GM19043 (cell line): ENCODE measurements around the gene NIPBL.

Experiments
- ATAC-seq: cut with Tn5 transposase; IDR thresholded peaks from one replicate; pipeline ENCODE4 v1.9.1; 2021; ENCODE audit warnings: low read depth; ENCODE audit not compliant: unreplicated experiment

The NIPBL gene

GRCh38 chr5:37014321-37014720 is 137.8 kb downstream of the NIPBL start:
- ATAC-seq = no peak

- ATAC-seq = no peak
Measured at GRCh38 chr5:37015795-37016666, 139.5 kb downstream of the NIPBL start.

GRCh38 chr5:37028910-37029309 is 152.3 kb downstream of the NIPBL start:
- ATAC-seq = no peak

DNA sequence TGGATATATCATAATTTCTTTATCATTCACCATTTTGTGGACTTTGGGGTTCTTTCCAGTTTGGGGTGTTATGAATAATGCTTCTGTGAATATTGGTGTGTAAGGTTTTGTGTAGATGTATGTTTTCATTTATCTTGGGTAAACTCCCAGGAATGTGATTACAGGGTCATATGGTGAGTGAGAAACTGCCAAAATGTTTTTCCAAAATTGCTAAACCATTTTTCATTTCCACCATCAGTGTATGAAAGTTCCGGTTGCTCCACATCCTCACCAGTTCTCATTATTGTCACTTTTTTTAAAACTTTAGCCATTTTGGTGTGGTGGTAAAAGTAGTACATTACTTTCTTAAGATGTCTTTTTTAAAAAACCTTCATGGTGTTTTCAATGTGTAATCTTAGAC is 152.9 kb downstream of the NIPBL start:
- no peak for ATAC-seq

- ATAC-seq = no peak
Measured at GRCh38 chr5:37034955-37035354, 158.4 kb downstream of the NIPBL start.

GRCh38 chr5:37037840-37038239 is 161.3 kb downstream of the NIPBL start:
- no peak for ATAC-seq

DNA sequence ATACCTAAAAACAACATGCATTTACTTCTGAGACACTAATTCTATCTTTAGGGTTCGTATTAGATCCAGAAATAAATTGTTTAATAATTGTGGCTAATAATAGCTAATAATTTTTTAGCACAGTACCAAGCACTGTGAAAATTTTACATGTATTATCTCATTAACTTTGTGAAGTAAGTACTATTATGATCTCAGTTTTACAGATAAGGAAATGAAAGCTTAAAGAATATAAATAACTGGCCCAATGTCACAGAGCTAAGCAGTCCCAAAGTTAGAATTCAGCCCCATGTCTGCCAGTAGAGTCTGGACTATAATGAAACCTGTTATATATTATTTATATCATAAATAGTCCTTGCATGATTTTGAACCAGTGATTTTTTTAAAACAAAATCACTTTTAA is 163.3 kb downstream of the NIPBL start:
- ATAC-seq = no peak

- ATAC-seq = no peak
Measured at GRCh38 chr5:37043693-37044092, 167.1 kb downstream of the NIPBL start.

DNA sequence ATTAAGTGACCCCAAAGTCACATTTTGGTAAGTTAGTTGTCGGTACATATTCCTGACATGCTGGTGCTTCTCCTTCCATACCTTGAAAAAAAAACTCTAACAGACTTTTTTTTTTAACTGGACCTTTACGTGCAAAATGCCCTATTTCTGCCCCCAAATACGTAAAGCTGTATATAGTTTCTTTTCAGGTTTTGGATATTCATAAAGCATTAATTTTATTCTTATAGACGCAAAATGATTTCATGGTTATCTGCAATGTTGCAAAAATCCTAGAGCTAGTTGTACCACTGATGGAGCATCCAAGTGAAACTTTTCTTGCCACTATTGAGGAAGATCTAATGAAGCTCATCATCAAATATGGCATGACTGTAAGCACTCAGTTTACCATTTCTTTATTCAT is 167.6 kb downstream of the NIPBL start:
- no peak for ATAC-seq

DNA sequence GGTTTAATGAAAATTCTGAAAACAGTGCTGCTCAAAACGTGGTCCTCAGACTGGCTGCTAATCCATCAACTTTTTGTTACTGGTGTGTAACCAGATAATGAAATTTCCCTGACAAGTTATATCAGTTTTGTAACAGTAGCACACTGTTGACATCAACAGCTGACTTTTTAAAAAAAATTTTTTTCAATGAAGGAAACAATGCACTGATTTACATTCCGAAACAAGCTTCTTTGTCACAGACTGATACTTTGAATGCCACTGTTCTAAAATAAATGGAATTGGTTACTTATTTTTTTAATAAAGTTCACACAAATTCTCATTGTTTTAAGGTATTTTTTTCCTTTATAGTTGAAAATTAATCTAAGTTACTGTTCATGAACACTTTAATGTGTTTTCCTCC is 169.1 kb downstream of the NIPBL start:
- ATAC-seq = no peak

DNA sequence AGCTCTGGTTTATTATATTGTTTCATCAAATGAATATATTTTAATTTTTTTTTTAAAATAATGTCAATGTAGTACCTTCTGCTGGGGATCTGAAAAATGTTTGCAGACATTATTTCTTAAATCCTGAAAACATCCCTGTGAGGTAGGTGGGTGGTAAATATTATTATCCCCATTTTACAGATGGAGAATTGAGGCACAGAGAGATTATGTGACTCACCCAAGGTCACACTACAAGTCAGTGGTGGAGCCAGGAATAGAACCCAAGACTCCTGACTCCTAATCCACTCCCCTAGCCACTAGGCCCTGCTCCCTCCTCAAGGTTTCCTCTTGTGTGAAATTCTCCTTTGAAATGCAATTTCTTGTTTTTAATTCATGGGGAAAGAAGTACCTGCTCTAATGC is 171.4 kb downstream of the NIPBL start:
- no peak for ATAC-seq

- no peak for ATAC-seq
Measured at GRCh38 chr5:37054391-37054790, 177.8 kb downstream of the NIPBL start.

DNA sequence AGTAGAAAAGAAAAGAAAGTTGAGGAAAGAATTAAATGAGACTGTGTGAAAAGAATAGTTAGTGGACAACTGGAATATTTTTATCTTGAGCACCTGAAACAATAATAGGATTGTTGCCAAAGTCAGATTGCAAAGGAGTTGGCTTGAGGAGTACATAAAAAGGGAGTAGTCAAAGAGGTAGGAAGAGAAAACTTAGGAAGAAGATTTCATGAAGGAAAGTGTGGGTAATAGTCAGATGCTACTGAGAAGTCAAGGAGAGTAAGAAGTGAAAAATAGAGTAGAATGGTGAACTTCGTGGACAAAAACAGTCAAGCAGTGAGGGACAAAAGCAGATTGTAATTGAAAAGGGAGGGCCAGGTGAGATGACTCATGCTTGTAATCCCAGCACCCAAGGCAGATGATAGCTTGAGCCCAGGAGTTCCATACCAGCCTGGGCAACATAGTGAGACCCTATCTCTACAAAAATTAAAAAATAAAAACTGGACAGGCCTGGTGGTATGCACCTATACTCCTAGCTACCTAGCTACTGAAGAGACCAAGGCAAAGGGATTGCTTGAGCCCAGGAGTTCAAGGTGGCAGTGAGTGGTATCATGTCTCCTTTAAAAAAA is 178.9 kb downstream of the NIPBL start:
- no peak for ATAC-seq

DNA sequence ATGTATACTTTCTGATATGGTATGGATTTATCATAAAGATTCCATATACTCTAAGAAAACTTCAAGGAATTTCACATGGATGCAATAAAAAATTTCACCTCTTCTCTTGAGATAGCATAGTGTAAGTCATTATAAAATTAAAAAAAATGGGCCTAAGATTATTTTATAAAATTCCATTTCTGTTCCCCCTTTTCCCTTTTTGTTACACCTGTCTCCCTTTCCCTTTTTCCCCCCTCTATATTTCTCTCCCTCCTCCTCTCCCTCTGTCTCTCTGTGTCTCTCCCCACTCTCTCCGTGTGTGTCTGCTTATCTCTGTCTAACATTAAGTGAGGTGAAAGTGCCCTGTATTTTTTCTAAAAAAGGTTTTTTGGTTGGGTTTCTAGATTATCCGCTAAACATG is 180.2 kb downstream of the NIPBL start:
- no peak for ATAC-seq

GRCh38 chr5:37060030-37060429 is 183.5 kb downstream of the NIPBL start:
- ATAC-seq = no peak

DNA sequence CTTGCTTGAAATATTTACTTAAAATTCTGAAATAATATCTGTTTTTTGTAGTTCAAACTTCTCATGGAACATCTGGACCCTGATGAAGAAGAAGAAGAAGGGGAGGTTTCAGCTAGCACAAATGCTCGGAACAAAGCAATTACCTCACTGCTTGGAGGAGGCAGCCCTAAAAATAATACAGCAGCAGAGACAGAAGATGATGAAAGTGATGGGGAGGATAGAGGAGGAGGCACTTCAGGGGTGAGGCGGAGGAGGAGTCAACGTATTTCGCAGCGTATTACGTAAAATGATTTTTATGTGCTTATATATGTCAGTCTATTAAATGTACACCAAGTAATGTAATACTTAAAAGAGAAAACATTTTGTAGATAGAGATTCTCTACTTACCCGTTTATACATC is 187.2 kb downstream of the NIPBL start:
- no peak for ATAC-seq

DNA sequence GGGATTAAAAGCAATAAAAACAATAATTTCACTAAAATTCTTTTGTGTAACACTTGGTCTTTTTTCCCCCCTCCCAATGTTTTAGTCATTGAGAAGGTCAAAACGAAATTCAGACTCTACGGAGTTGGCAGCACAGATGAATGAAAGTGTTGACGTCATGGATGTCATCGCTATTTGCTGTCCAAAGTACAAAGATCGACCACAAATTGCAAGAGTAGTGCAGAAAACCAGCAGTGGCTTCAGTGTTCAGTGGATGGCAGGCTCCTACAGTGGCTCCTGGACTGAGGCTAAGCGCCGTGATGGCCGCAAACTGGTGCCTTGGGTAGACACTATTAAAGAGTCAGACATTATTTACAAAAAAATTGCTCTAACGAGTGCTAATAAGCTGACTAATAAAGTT is 187.9 kb downstream of the NIPBL start:
- no peak for ATAC-seq

GRCh38 chr5:37071487-37071886 is 194.9 kb downstream of the NIPBL start:
- ATAC-seq = no peak

GRCh38 chr5:37071901-37072581 is 195.5 kb downstream of the NIPBL start:
- ATAC-seq = no peak

DNA sequence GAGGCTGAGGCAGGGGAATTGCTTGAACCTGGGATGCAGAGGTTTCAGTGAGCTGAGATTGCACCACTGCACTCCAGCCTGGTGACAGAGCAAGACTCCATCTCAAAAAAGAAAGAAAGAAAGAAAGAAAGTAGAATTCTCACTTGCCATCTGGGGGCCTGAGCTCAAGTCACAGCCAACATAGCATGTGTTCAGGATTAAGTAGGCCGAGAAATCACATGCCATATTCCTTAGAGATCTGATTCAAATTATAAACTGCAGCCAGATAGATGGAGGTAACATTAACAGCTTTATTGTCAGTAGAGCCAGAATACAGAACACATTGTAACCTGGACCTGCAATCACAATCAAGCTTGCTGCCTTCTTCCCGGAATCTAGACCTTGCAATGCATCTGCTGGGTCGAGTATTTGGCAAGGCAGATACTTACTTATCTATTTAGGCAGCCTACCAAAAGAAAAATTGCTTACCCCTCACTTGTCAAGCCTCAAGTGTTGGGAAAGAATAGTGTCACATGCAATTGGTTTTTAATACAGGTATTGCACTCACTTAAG is 198.9 kb downstream of the NIPBL start:
- no peak for ATAC-seq

GRCh38 chr5:37077146-37077545 is 200.6 kb downstream of the NIPBL start:
- ATAC-seq = no peak
